Ecto neural progenitor cell (in vitro differentiated cells): Measurements from ENCODE around the gene PAM16.
"Not testable (repeated sequence)": the region's sequence is repeated elsewhere in the genome, so short reads cannot be mapped to it uniquely, and the experiment has no call there.

Experiments
- DNase-seq: peaks from one replicate; pipeline ENCODE4 v3.0.0-alpha.2; 2018; ENCODE audit warnings: low spot score

The PAM16 gene

GRCh38 chr16:4334724-4335495, 16.2 kb downstream of the PAM16 start:
- no peak for DNase-seq

- not testable (repeated sequence) for DNase-seq
Measured at GRCh38 chr16:4333714-4334113, 17.4 kb downstream of the PAM16 start.

DNA sequence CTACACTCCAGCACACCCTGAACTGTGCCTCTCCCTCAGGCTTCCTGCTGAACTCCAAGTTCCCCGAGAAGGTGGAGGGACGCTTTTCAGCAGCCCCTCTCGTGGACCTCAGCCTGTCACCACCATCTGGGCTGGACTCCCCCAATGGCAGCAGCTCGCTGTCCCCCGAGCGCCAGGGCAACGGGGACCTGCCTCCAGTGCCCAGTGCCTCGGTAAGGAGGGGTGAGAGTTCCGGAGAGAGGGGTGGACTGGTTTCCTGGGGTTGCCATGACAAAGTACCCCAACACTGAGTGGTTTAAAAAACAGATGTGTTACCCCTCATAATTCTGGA, 17.8 kb downstream of the PAM16 start:
- DNase-seq: no peak

- DNase-seq: no peak
Measured at GRCh38 chr16:4332623-4333307, 18.4 kb downstream of the PAM16 start.

GRCh38 chr16:4332083-4332482, 19.0 kb downstream of the PAM16 start:
- no peak for DNase-seq

DNA sequence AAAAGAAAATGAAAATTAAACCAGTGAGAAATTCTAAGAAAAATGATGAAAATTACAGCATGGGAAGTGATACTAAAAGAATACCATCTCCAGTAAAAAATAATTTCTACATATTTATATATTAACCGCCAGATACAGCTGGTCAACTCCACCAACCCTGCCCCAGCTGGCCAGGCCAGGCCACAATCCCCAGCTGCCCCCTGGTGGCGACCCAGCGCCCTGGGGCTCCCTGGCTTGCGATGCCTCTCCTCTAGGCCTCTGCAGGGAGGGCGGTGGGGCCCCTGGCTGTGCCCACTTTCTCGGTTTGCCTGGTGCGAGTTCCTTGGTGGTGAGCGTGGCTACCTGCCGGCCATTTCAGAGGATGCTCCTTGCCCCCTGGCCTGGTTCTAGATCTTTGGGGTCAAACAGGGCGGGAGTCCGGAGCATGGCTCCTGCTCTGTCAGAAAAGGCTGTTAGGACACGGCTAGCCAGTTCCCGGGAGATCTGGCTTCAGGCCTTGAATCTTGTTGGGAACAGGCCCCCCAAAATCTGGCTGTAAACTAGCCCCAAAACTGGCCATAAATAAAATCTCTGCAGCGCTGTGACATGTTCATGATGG, 20.7 kb downstream of the PAM16 start:
- DNase-seq: peak; percentile 84

- no peak for DNase-seq
Measured at GRCh38 chr16:4328782-4329775, 22.0 kb downstream of the PAM16 start.

- DNase-seq: peak; percentile 88
Measured at GRCh38 chr16:4328046-4328781, 22.9 kb downstream of the PAM16 start.

DNA sequence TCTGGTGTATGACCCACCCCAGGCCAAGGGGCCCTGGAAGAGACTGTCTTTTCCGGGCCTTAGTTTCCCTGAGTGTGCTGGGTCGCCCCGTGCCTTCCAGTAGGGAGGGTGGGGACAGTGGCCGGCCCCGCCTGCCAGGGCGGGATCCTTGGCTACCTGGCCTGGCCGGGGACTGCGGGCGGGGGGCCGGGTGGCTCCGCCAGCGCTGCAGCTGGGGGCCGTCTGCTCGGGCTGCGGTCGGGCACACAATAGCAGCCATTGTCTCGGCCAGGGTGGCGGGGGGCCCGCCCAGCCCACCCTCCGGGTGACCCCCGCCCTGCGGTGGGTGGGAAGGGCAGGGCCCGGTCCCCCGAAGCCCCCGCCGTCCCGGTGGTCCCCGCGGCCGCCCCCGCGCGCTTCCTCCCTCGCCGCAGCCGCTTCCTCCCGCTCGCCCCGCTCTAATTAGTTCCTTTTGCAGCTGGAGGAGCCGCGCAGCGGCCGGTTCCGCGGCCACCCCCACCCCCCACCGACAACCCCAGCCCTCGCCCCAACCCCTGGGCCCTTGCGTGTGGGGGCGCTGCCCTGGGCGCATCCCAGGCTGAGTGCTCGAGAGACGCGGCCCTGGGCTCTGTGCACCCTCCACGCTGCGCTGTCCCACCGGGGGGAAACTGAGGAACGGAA, 23.6 kb downstream of the PAM16 start:
- DNase-seq: no peak

DNA sequence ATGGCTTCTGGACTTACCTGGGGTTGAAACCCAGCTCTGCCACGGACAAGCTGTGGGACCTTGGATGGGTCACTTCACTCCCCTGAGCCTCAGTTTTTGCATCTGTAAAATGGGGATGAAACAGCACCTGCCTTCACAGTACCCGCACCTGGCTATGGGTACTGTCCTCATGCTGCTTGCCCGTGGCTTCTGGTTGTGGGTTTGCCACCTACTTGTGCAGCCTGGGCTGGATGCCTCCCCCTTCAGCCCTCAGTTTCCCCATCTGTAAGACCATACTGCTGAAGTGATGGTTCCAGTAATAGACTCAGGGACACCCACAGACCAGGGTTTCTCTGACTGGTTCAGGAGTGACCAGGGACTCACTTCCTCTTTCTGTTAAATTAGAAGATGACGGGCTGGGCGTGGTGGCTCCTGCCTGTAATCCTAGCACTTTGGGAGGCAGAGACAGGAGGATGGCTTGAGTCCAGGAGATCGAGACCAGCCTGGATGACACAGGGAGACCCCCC, 25.8 kb downstream of the PAM16 start:
- no peak for DNase-seq

- no peak for DNase-seq
Measured at GRCh38 chr16:4324492-4325252, 26.4 kb downstream of the PAM16 start.

- DNase-seq: peak; percentile 71
Measured at GRCh38 chr16:4323845-4324488, 27.2 kb downstream of the PAM16 start.

- no peak for DNase-seq
Measured at GRCh38 chr16:4323071-4323844, 27.9 kb downstream of the PAM16 start.

GRCh38 chr16:4322121-4323052, 28.7 kb downstream of the PAM16 start:
- no peak for DNase-seq

DNA sequence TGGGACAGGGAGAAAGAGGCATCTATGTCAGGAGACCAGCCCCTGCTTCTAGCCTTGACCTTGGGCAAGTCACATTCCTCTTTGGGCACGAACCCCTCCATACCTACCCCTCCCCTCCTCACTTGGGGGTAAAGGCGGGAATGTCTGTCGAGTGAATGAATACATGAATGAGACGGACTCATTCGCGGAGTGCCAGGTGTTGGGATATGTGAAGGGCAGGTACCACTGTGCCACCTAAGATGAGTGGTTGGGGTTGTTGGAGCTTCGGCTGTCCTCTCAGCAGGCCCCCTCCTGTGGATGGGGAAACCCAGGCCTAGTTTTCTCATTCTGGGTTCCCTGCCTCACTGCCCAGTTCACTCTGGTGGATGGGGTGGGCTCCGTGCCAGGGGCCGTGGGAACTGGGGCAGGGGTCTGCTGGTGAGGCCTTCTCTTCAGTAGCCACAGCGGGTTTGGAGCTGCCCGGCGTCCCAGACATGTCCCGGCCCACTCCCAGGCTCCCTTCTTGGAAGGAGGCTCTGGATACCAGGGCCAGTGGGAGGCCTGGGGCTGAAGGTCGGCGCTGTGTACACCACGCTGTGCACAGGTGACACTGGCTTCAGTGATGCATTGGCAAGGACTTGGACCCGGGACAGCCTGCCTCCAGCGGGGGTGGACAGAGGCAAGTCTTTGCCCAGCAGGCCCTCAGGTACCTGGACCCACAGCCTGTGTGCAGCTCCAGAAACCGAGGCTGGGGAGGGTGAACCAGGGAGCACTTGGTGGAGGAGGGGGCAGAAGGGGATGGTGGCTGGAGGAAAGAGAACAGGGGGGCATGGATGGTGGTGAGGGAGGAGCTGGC, 29.6 kb downstream of the PAM16 start:
- no peak for DNase-seq

DNA sequence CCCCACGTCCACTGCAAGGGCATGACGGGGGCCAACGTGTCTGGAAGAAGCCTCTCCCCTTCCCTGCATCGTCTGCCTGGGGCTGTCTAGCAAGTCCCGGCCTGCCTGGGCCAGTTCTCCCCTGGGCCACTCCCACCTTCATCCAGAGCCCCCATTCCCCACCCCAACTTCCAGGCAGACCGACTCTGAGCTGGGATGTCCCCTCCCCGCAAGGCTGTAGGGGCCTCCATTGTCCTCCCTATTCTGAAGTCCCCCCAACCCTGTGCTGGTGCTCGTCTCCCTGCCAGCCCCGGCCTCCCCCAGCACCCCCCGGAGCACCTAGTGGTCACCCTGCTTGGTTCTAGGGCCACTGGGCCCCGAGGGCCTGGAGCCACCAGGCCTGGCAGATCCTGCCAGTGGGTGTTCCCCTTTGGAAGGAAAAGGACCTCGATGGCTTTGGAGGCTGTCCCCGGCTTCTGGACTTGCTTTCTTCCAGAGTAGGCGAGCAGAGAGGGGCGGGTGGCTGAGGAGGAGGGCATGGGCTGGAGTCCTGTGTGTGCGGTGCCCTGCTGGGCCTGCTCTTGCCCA, 30.5 kb downstream of the PAM16 start:
- no peak for DNase-seq
